Fibroblast of lung (primary cell): ENCODE measurements around the gene MARCHF6.

ENCODE experiments used
- EZH2 ChIP-seq: IDR thresholded peaks from 2 replicates; pipeline ENCODE4 v1.5.1; 2012; ENCODE audit warnings: low read length, control low read depth, mild to moderate bottlenecking; ENCODE audit errors: missing control alignments
- TF ChIP-seq, protein P1 (sequence below), 2 donors: IDR thresholded peaks in 1 of 2; conservative IDR thresholded peaks in 1 of 2; 1 replicate in 1 of 2; 2 replicates in 1 of 2; pipeline ENCODE4 v1.5.1; 2011 to 2012; ENCODE audit warnings: low read length in 2 of 2, control low read depth in 1 of 2, inconsistent platforms in 1 of 2, low read depth in 1 of 2, mild to moderate bottlenecking in 1 of 2

- TF ChIP-seq, protein P1, sequence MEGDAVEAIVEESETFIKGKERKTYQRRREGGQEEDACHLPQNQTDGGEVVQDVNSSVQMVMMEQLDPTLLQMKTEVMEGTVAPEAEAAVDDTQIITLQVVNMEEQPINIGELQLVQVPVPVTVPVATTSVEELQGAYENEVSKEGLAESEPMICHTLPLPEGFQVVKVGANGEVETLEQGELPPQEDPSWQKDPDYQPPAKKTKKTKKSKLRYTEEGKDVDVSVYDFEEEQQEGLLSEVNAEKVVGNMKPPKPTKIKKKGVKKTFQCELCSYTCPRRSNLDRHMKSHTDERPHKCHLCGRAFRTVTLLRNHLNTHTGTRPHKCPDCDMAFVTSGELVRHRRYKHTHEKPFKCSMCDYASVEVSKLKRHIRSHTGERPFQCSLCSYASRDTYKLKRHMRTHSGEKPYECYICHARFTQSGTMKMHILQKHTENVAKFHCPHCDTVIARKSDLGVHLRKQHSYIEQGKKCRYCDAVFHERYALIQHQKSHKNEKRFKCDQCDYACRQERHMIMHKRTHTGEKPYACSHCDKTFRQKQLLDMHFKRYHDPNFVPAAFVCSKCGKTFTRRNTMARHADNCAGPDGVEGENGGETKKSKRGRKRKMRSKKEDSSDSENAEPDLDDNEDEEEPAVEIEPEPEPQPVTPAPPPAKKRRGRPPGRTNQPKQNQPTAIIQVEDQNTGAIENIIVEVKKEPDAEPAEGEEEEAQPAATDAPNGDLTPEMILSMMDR (conservative IDR thresholded peaks at IDR 0.05 in 1 of 2, IDR thresholded peaks at IDR 0.05 in 1 of 2; ENCODE audit: low read depth in 1 of 2, low read length in 2 of 2) = no peak
- no peak for TF ChIP-seq EZH2
These were observed 2.1 kb upstream of the MARCHF6 start for GRCh38 chr5:10351199-10351905.
